GM18517 (cell line): ENCODE results near the gene FANCD2.
"Not testable (repeated sequence)": the region's sequence is repeated elsewhere in the genome, so short reads cannot be mapped to it uniquely, and the experiment has no call there.

ENCODE experiments used
- ATAC-seq: cut with Tn5 transposase; IDR thresholded peaks from one replicate; pipeline ENCODE4 v1.9.1; 2021; ENCODE audit warnings: mild to moderate bottlenecking, moderate library complexity; ENCODE audit not compliant: unreplicated experiment

Gene FANCD2

DNA sequence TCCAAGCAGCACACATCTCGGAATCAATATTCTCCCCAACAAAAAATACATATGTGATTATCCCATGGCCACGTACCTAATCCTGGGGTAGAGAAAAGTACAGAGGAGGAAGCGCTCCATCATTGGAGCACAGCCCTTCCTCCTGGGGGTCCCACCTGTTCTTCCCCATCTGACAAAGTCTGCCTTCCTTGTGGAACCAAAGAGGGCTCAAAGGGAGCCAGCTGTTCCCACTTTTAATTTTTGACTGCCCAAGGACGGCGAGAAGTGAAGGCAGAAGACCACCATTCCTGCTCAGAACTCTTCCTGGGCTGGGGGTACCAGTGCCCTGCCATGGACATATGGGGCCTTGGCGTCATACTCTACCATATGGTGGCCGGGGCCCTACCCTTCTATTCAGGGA lies 14.1 kb upstream of the FANCD2 start:
- no peak for ATAC-seq

DNA sequence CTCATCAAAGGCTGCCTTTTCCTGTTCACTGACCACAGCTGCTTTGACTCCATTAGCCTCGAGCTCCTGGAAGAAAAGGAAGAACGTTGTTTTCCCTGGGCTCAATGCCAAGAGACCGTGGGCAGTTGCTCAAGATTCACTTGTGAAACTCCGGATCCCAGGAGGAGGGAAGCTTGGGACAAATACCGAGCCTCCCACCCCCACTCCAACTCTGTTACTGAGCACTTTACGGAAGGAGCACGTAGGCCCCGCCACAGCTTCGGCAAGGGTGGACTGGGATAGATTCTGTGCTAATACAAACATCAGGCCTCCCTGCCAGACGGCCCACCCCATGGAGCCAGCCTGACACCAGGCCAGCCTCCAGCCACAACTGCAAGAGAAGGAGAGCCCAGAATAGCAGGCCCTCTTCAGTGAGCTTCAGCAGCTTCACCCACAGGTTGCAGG lies 10.8 kb upstream of the FANCD2 start:
- no peak for ATAC-seq

DNA sequence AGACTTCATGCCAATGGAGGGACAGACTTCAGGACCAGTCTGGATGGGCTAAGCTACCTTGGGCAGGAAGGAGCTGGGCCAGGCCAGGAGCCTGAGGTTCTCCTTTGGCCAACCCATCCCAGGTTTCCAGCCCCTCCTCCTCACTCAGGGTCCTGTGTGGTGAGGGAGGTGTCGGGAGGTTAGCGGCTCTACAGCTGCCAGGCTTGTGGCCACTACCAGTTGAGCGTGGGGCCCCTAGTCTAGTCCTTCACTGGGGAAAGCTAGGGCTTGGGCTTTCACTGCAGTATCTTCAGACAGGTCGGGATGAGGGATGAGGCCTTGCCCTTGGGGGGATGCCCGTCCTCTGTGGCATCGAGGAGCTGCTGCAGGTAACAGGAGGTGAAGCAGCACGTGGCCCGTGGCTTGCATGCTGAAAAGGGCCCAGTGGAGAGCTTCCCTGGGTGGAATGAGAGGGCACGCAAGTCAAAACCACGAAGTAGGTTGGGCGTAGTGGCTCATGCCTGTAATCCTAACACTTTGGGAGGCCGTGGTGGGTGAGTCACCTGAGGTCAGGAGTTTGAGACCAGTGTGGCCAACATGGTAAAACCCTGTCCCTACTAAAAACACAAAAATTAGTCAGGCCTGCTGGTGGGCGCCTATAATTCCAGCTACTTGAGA lies 8.5 kb upstream of the FANCD2 start:
- ATAC-seq: no peak

DNA sequence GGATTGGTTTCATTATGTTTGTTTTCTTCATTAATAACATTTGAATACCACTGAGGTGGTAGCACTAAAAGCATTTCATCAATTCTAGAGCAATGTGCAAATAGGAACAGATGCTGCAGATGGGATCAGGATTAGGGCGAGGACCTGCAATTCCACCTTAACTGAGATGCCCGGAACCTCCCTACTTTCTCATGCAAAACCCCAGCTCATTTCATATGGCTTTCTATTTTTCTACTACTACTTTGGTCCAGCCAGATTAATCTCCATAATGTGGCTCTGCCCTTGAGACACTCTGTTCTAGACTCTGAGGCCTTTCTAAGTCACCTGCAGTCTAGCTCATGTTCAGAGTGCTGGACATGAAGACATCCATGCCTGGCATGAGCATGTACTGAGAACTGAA lies 7.4 kb upstream of the FANCD2 start:
- not testable (repeated sequence) for ATAC-seq

DNA sequence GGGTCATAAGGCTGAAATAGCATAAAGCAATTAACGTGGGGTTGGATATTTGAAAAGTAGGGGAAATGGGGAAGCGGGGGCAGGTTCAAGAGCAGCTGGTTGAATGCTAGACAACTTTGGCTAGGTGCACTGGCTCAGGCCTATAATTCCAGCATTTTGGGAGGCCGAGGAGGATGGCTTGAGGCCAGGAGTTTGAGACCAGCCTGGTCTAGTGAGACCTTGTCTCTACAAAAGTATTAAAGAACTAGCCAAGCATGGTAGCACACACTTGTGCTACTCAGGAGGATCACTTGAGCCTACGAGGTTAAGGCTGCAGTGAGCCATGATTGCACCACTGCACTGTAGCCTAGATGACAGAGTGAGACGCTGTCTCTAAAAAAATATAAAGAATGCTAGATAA lies 6.9 kb upstream of the FANCD2 start:
- no peak for ATAC-seq

DNA sequence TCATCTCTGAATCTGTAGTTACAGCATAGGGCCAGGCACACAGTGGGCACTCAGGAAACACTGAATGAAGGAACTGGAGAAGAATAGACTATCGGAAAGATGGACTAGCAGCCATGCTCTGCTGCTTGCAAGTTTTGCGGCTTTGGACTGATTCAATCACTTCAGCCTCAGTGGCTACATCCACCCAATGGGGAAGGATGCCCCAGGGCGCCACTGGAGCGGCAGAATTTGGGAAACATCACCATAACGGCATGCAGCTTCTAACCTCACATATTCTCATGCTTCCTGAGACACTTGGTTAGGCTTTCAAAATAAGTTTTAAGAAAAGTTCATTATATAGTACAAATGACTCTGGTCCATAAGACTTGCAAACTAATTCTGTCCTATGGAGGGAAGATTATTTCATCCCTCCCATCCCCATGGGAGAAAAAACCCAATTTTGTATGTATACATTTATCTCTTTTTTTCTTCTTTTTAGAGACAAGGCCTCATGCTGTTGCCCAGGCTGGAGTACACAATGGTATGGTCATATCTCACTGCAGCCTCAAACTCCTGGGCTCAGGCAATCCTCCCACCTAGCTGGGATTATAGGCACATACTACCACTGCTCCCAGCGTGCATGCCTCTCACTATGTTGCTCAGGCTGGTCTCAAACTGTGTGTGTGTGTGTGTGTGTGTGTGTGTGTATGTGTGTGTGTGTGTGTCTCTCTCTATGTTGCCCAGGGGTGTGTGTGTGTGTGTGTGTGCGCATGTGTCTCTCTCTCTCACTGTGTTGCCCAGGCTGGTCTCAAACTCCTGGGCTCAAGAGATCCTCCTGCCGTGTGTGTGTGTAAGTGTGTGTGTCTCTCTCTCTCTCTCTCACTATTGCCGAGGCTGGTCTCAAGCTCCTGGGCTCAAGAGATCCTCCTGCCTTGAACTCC lies 4.1 kb upstream of the FANCD2 start:
- ATAC-seq: no peak

DNA sequence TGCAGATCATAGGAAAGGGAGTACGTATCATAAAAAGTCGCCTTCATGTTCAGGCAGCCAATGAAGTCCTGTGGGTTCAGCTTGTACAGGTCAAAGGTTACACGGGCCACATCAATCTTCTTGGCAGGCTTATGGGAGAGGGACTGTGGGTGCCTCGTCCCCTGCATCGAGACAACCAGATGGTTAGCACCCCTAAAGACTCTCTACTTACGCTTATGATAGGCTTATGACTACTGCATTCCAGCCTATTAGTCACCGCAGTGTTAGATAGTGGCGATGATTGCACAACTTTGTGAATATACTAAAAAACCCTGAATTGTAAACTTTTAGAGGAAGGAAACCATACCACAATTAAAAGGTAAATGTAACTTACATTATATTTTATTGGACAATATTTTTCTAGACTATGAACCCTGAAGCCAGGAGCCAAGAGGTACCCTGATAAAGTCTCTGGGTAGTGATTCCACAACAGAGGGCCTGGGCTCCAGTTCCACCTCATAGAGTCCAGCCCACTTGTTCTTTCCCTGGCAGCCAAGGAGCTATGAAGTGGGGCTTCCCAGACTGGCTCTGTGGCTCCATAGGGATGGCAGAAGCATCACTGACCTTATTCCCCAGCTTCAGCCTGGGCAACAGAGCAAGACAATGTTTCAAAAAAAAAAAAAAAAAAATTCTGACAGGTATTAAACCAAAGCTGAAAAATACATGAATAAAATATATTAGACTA lies 2.5 kb upstream of the FANCD2 start:
- ATAC-seq: no peak

DNA sequence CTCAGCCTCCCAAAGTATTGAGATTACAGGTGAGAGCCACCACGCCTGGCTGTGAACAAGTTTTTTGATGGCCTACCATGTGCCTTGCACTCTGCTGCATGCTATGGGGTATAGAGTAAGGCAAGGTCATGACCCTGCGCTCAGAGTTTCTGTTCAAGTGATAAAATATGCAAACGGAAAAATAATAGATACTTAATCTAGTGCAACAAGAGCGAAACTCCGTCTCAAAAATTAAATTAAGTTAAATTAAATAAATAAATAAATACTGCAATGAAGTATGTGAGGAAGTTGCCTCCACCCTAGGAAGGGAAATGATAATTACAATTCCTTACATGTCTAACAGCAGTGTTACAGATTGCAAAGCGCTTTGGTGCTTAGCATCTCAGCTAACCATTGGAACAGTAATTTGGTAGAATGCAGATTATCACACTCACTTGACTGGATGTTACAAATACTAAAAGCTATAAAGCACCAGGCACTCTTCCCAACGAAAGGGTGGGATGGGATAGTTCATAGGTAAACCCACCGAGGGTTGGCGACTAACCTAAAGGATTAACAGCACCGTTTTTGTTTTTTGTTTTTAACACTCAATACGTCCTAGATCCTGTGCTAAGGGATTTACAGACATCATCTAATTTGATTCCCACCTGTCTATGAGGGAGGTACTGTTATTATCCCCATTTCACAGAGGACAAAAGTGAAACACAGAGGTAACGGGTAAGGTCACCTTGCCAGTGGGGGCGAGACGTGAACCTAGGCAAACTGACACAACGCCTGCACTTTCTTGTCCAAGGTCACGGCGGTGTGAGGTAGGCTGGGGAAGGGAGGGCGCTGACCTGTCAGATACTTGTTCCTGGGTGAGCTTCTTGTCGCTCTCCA lies 793 bp upstream of the FANCD2 start:
- ATAC-seq: no peak

DNA sequence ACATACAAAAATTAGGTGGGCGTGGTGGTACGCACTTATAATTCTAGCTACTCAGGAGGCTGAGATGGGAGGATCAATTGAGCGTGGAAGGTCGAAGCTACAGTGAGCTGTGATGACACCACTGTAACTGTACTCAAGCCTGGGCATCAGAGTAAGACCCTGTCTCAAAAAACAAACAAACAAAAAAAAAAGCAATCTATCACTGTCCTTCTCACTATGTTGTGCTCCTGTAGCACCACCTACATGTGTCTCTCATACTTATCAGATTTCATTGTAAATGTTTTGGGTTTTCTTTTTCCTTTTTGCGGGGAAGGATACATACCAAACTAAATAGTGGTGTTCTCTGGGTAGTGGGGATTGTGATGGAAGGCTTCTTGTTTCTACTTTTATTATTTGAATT lies 14.8 kb downstream of the FANCD2 start:
- ATAC-seq: no peak

DNA sequence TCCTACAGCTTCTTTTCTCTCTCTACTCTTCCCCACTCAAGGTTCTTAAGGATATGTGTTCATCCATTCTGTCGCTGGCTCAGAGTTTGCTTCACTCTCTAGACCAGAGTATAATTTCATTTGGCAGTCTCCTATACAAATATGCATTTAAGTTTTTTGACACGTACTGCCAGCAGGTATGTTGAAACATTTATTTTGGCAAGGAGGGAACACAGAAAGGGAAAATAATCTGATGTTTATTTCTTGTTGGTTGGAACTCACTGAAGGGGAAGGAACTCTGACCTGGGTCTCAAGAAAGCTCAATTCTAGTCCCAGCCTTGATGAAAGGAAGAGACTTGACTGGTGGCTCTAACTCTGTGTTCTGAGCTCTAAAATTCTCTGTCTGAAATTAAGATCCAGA lies 21.6 kb downstream of the FANCD2 start:
- no peak for ATAC-seq

DNA sequence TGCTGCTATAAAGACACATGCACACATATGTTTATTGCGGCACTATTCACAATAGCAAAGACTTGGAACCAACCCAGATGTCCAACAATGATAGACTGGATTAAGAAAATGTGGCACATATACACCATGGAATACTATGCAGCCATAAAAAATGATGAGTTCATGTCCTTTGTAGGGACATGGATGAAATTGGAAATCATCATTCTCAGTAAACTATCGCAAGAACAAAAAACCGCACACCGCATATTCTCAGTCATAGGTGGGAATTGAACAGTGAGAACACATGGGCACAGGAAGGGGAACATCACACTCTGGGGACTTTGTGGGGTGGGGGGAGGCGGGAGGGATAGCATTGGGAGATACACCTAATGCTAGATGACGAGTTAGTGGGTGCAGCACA lies 26.8 kb downstream of the FANCD2 start:
- ATAC-seq: not testable (repeated sequence)

DNA sequence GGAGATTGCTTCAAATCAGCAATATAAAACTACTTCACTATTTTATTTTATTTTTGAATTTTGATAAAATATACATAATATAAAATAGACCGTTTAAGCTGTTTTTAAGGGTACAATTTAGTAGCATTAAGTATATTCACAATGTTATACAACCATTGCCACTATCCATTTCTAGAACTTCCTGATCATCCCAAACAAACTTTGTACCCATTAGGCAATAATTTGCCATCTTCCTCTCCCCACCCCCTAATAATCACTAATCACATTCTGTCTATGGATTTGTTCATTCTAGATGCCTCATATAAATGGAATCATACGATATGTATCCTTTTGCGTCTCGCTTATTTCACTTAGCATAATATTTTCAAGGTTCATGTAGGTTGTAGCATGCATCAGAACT lies 28.9 kb downstream of the FANCD2 start:
- no peak for ATAC-seq

DNA sequence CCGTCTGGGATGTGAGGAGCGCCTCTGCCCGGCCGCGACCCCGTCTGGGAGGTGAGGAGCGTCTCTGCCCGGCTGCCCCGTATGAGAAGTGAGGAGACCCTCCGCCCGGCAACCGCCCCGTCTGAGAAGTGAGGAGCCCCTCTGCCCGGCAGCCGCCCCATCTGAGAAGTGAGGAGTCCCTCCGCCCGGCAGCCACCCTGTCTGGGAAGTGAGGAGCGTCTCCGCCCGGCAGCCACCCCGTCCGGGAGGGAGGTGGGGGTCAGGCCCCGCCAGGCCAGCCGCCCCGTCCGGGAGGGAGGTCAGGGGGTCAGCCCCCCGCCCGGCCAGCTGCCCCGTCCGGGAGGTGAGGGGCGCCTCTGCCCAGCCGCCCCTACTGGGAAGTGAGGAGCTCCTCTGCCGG lies 43.8 kb downstream of the FANCD2 start:
- ATAC-seq: not testable (repeated sequence)

DNA sequence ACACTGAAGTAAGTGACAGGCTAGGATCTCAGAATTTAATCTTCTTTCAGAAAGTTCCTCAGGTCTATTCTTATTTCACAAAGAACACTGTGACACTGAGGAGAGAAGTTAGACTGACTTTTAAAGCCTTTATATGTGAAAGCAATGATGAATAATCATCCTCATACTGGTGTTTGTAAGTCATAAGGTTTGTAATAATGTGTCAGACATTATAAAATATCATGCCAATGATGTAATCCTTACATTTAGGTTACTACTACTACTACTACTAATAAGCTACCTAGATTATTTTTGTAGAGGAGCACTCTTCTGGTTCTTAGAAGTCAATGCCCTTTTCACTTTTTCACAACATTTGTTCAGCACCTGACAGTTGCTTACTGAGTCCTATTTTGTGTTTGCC lies 48.4 kb downstream of the FANCD2 start:
- ATAC-seq: no peak

DNA sequence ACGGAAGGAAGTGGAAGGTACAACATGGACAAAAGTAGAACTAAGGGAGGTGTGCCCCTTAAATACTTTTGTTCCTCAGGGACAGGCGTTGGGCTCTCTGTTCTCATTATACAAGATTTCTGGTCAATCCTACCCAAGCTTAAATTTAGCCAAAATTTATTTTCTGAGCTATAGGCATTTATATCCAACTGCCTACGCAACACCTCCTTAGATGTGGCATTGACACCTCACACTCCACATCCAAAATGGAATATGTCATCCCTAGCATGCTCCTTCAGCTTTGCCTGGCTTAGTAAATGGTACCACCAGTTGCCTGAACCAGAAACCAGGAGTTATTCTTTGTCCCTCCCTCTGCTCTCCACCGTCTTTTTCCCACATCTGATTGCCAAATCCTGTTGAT lies 55.6 kb downstream of the FANCD2 start:
- ATAC-seq: no peak

DNA sequence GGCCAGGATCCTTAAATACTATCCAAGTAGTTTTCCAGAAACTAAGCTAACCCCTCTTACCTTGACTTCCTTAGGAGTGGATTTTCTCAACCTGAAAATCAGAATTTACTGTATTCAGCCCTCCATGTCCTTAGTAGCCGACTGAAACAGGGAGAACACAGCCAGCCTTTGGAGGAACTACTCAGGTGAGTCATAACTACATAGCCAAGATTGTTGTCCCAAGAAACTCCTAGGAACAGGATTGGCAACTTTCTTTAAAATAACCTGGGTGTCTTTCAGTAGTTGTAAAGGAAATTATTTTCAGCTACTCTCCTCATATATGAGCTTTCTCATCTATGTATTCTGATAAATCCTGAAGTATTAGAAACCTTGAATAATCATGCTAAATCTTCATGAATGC lies 59.5 kb downstream of the FANCD2 start:
- no peak for ATAC-seq

DNA sequence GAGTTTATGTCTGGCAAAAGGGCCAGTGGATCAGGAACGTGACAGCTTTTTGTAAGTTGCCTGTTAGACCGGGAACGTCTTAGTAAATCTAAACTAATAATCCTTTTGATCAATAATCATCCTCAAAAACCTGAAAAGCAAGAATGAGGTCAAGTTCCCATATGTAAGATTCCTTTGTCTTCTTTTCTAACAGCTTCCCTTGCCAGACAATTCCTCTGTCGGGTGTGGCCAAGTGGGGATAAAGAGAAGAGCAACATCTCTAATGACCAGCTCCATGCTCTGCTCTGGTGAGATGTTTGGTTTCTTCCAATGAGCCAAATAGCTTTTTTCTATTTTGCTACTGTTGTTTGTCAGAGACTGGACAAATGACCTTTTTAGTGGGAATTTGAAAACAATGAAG lies 62.0 kb downstream of the FANCD2 start:
- ATAC-seq: no peak

DNA sequence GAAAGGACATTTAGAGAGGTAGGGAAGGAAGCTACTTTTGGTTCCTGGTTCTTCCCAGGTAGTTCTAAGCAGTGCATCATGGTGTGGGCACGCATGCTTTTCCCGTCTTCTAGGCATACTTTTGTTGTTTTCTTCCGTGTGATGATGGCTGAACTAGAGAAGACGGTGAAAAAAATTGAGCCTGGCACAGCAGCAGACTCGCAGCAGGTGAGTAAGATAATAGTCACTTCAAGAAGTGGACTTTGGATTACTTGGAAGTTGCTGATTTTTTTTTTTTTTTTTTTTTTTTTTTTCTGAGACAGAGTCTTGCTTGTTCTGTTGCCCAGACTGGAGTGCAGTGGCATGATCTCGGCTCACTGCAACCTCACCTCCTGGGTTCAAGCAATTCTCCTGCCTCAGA lies 63.9 kb downstream of the FANCD2 start:
- no peak for ATAC-seq

DNA sequence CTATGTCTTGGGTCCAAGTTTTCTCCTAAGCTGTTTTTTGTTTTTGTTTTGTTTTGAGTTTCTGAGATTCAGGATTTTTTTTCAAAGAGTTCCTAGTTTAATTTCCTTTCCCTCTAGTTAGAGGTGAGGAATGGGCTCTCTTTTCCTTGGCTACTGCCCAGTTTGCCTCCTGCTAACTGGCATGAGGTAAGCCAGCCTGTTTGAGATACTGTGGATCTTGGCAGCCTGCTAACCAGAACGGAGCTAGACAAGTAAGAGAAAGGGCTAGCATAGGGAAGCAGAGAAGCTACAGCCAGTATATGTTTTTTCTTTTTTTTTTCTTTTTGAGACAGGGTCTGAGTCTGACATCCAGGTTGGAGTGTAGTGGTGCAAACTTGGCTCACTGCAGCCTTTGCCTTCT lies 64.5 kb downstream of the FANCD2 start:
- not testable (repeated sequence) for ATAC-seq

DNA sequence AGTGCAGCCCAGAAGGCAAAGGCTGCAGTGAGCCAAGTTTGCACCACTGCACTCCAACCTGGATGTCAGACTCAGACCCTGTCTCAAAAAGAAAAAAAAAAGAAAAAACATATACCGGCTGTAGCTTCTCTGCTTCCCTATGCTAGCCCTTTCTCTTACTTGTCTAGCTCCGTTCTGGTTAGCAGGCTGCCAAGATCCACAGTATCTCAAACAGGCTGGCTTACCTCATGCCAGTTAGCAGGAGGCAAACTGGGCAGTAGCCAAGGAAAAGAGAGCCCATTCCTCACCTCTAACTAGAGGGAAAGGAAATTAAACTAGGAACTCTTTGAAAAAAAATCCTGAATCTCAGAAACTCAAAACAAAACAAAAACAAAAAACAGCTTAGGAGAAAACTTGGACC lies 65.2 kb downstream of the FANCD2 start:
- ATAC-seq: not testable (repeated sequence)

DNA sequence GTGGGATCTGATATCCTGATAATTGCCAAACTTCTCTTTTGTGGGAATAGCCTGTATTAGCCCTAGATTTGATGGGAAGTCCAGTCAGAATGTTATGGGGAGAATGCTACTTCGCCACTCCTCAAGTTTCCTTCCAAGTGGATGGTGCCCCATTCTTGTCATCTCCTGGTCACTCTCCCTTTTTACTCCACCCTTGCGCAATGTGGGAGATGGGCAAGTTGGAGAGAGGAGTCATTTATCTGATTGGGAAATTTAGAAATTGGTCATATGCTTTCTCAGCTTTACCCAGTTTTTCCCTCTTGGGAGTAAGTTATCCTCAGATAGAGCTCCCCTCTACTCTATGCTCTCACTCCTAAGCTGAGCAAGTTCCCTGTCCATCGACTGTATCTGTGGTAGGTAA lies 67.4 kb downstream of the FANCD2 start:
- ATAC-seq: no peak
